GM12892 (cell line): ENCODE measurements around the gene C1orf105.

ENCODE experiments used
- POLR2A ChIP-seq: IDR thresholded peaks from 2 replicates; pipeline ENCODE4 v1.6.1; 2011; ENCODE audit warnings: low read depth, low read length, control low read depth
- POLR2AphosphoS5 ChIP-seq: IDR thresholded peaks from 2 replicates; pipeline ENCODE4 v1.6.1; 2011; ENCODE audit warnings: low read depth, low read length, control low read depth
- TAF1 ChIP-seq: IDR thresholded peaks from 2 replicates; pipeline ENCODE4 v1.6.1; 2011; ENCODE audit warnings: low read depth, mild to moderate bottlenecking, control low read depth, low read length, borderline replicate concordance

- TF ChIP-seq POLR2AphosphoS5 (no peak), POLR2A (no peak), TAF1 (no peak)
Observed at GRCh38 chr1:172499636-172500141, 79.2 kb downstream of the C1orf105 start.
